ENCODE results near the gene DNAH6.

DNAH6 gene

DNA sequence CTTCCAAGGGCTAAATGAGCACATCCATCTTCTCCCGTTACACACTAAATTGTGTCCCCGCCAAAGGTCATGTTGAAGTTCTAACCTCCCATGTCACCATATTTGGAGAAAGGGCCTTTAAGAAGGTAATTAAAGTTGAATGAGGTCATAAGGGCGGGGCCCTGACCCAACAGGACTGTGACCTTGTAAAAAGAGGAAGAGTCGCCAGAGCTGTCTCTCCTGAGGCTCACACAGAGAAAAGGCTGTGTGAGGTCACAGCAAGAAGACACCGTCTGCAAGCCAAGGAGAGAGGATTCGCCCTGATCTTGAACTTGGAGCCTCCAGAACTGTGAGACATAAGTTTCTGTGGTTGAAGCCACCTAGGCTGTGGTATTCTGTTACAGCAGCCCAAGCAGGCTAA is 340.5 kb downstream of the DNAH6 start:
- Histone ChIP-seq H3K36me3 (ENCODE audit: control insufficient read depth, insufficient read depth, low read length) (no peaks in the 10 kb centered on the region), H3K27me3 (replicated peaks; ENCODE audit: control insufficient read depth, insufficient read depth, low read length) (peaks cover 1% of the 10 kb centered on the region; the same call in 1 of the 2 replicates), H3K4me3 (replicated peaks; ENCODE audit: low read depth, low read length) (no peak overlapping the region)
- no peak for DNase-seq (ENCODE audit: extremely low read depth, insufficient read length)
- TF ChIP-seq, protein P1, sequence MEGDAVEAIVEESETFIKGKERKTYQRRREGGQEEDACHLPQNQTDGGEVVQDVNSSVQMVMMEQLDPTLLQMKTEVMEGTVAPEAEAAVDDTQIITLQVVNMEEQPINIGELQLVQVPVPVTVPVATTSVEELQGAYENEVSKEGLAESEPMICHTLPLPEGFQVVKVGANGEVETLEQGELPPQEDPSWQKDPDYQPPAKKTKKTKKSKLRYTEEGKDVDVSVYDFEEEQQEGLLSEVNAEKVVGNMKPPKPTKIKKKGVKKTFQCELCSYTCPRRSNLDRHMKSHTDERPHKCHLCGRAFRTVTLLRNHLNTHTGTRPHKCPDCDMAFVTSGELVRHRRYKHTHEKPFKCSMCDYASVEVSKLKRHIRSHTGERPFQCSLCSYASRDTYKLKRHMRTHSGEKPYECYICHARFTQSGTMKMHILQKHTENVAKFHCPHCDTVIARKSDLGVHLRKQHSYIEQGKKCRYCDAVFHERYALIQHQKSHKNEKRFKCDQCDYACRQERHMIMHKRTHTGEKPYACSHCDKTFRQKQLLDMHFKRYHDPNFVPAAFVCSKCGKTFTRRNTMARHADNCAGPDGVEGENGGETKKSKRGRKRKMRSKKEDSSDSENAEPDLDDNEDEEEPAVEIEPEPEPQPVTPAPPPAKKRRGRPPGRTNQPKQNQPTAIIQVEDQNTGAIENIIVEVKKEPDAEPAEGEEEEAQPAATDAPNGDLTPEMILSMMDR (IDR thresholded peaks at IDR 0.05; ENCODE audit: insufficient read depth, low read length, poor library complexity, severe bottlenecking): no peak

DNA sequence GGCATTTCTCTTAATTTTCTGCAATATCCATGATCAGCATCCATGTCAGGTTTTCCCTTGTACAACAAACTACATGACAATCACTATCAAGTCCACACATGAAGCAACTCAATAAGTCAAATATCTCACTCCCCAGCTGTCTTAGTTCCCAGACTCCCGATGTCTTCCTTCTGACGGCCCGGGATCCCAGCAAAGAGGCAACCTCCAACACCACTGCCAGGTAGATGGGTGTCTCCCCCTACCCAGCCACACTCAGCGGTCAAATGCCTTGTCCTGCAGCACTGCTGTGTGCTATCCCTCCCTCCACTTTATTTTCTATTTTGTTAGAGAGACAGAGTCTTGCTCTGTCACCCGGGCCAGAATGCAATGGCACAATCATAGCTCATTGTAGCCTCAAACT is 341.3 kb downstream of the DNAH6 start:
- TF ChIP-seq, protein P1 (IDR thresholded peaks at IDR 0.05; ENCODE audit: insufficient read depth, low read length, poor library complexity, severe bottlenecking): no peak
- DNase-seq (ENCODE audit: extremely low read depth, insufficient read length): no peak
- peaks cover 1% of the 10 kb centered on the region; the same call in 1 of the 2 replicates for H3K27me3 ChIP-seq (replicated peaks; ENCODE audit: control insufficient read depth, insufficient read depth, low read length)
- H3K4me3 ChIP-seq (replicated peaks; ENCODE audit: low read depth, low read length): no peak overlapping the region
- H3K36me3 ChIP-seq (ENCODE audit: control insufficient read depth, insufficient read depth, low read length): no peaks in the 10 kb centered on the region

DNA sequence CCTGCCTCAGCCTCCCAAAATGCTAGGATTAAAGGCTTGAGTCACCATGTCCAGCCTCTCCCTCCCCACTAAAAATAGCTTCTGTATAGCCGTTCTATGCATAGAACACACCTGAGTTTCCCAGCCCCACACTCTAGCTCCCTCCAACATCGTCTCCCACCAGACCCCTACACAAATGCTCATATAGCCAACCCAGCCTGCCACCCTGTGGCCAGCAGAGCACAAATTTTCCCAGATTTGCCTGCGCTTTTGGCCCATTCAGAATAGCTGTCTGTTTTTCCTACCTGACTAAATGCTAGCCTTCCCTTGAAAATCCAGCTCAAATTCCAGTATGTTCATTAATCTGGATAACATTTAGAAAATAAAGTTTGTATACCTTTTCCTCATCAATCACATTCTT is 341.8 kb downstream of the DNAH6 start:
- no peak for DNase-seq (ENCODE audit: extremely low read depth, insufficient read length)
- Histone ChIP-seq H3K36me3 (ENCODE audit: control insufficient read depth, insufficient read depth, low read length) (no peaks in the 10 kb centered on the region), H3K27me3 (replicated peaks; ENCODE audit: control insufficient read depth, insufficient read depth, low read length) (peaks cover 1% of the 10 kb centered on the region; the same call in 1 of the 2 replicates), H3K4me3 (replicated peaks; ENCODE audit: low read depth, low read length) (no peak overlapping the region)
- TF ChIP-seq, protein P1 (IDR thresholded peaks at IDR 0.05; ENCODE audit: insufficient read depth, low read length, poor library complexity, severe bottlenecking): peak; percentile 37

DNA sequence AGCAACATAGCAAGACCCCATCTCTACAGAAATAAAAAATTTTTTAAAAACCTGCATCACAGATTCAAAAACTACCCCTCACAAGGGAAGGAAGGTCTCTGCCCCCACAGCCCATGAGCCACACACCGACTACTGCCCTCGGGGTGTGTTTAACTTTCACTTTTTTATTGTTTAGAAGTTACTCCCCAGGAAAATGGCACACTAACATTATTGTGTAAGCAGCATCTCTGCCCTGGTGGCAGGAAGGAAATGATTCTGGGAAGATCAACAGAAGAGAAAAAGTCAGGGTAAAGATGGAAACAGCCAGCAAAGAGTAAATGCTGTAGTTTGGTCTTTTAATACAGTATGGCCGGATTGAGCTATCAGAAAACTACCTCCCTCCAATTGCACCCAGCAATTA is 342.6 kb downstream of the DNAH6 start:
- Histone ChIP-seq H3K36me3 (ENCODE audit: control insufficient read depth, insufficient read depth, low read length) (no peaks in the 10 kb centered on the region), H3K4me3 (replicated peaks; ENCODE audit: low read depth, low read length) (no peak overlapping the region), H3K27me3 (replicated peaks; ENCODE audit: control insufficient read depth, insufficient read depth, low read length) (peaks cover 1% of the 10 kb centered on the region; the same call in 1 of the 2 replicates)
- TF ChIP-seq, protein P1 (IDR thresholded peaks at IDR 0.05; ENCODE audit: insufficient read depth, low read length, poor library complexity, severe bottlenecking): no peak
- no peak for DNase-seq (ENCODE audit: extremely low read depth, insufficient read length)

DNA sequence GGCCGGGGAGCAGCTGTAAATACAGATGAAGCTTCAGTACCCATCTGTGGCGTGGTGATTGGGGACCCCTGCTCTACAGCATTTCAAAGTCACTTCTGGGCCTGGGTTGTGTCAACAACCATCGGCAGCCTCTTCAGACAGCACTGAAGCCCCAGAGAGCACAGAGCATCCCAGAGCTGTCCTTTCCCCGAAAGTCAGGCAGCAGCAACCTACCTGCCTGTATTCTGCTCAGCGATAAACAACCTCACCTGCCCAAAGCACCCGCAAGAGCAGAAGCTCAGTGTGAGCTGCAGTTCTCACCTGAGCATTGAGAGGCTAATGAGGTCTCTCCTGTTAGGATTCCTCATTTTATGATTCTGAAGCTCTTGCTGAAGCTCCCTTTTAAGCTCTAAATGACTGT is 345.2 kb downstream of the DNAH6 start:
- Histone ChIP-seq H3K4me3 (replicated peaks; ENCODE audit: low read depth, low read length) (no peak overlapping the region), H3K36me3 (ENCODE audit: control insufficient read depth, insufficient read depth, low read length) (no peaks in the 10 kb centered on the region), H3K27me3 (replicated peaks; ENCODE audit: control insufficient read depth, insufficient read depth, low read length) (peaks cover 3% of the 10 kb centered on the region; the same call in 1 of the 2 replicates)
- TF ChIP-seq, protein P1 (IDR thresholded peaks at IDR 0.05; ENCODE audit: insufficient read depth, low read length, poor library complexity, severe bottlenecking): no peak
- no peak for DNase-seq (ENCODE audit: extremely low read depth, insufficient read length)

DNA sequence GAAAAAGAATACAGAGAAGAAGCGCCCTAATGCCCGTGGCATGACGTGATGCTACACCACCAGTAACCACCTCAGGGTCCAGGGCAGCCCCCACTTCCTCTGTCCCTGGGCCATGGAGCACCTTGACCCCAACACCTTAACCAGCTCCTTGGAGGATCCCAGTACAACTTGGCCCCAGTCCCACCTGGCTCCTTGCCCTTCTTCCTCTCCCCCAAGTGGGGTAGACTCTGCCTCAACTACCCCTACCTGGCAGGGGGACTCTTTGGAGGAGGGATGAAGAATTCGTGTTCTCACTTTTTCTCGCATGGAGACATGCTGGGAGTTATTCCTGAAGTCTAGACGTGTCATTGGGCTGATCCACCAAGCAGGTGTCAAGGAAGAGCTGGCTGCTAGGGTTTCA is 345.7 kb downstream of the DNAH6 start:
- TF ChIP-seq, protein P1 (IDR thresholded peaks at IDR 0.05; ENCODE audit: insufficient read depth, low read length, poor library complexity, severe bottlenecking): no peak
- peaks cover 3% of the 10 kb centered on the region; the same call in 1 of the 2 replicates for H3K27me3 ChIP-seq (replicated peaks; ENCODE audit: control insufficient read depth, insufficient read depth, low read length)
- DNase-seq (ENCODE audit: extremely low read depth, insufficient read length): no peak
- no peak overlapping the region for H3K4me3 ChIP-seq (replicated peaks; ENCODE audit: low read depth, low read length)
- no peaks in the 10 kb centered on the region for H3K36me3 ChIP-seq (ENCODE audit: control insufficient read depth, insufficient read depth, low read length)

All from GM06990 (cell line).